SK-N-SH (cell line): ENCODE measurements around the gene PCGF2. TPM values are rescaled to one million over a fixed set of nuclear protein-coding genes. Genes with fewer than 3 reads are reported as not detected.

Experiments used
- CTCF ChIA-PET: fragments of 300-600, 350-600 bp; formaldehyde crosslinking; extraction: SDS; loops from one replicate; lab custom pipeline; 2021; lab: Yijun Ruan, JAX
- POLR2A ChIA-PET: fragments of 350-600 bp; sonication (Branson Sonifier 250); formaldehyde crosslinking; extraction: SDS; loops from one replicate; lab custom pipeline; 2020; ENCODE audit warnings: antibody characterized with exemption, inconsistent platforms; lab: Yijun Ruan, JAX
- DNase-seq: peaks from one replicate; pipeline ENCODE4 v3.0.0; 2012
- H2AFZ ChIP-seq: fragments of 200-600 bp; sonication (generic); 2 replicates; pipeline ENCODE4 v1.8.1; 2016; ENCODE audit warnings: antibody characterized with exemption, mild to moderate bottlenecking, low read depth
- H3F3A ChIP-seq: fragments of 200-600 bp; sonication (generic); replicated peaks from 2 replicates; pipeline ENCODE3; 2016; ENCODE audit warnings: antibody characterized with exemption, mild to moderate bottlenecking; ENCODE audit not compliant: insufficient read depth
- H3K27ac ChIP-seq, 2 experiments: fragments of 200-500 bp in 1 of 2; fragments of 200-600 bp in 1 of 2; sonication (Bioruptor generic) in 1 of 2; sonication (generic), shearing (Covaris generic) in 1 of 2; 2 replicates each; pipeline versions ENCODE4 v1.5.1 to v1.6.1; 2014 to 2016; ENCODE audit warnings: low read depth in 2 of 2, inconsistent platforms in 1 of 2, low read length in 1 of 2, mild to moderate bottlenecking in 1 of 2, mixed read lengths in 1 of 2
- H3K27me3 ChIP-seq: fragments of 200-600 bp; sonication (generic), shearing (Covaris generic); 2 replicates; pipeline ENCODE4 v1.6.1; 2016; ENCODE audit warnings: mixed run types; ENCODE audit not compliant: insufficient read depth
- H3K36me3 ChIP-seq, 2 experiments: fragments of 200-500 bp in 1 of 2; fragments of 200-600 bp in 1 of 2; sonication (Bioruptor generic) in 1 of 2; sonication (generic) in 1 of 2; replicated peaks in 1 of 2; 2 replicates each; pipeline versions ENCODE3 to v1.5.1; 2014 to 2016; ENCODE audit warnings: low read length in 1 of 2, mild to moderate bottlenecking in 1 of 2; ENCODE audit not compliant: insufficient read depth in 2 of 2, control insufficient read depth in 1 of 2
- H3K4me1 ChIP-seq, 2 experiments: fragments of 200-500 bp in 1 of 2; fragments of 200-600 bp in 1 of 2; sonication (Bioruptor generic) in 1 of 2; sonication (generic), shearing (Covaris generic) in 1 of 2; 2 replicates each; pipeline versions ENCODE4 v1.5.1 to v1.6.1; 2014 to 2016; ENCODE audit warnings: low read depth in 1 of 2, low read length in 1 of 2, mixed run types in 1 of 2; ENCODE audit not compliant: insufficient read depth in 2 of 2, control insufficient read depth in 1 of 2
- H3K4me2 ChIP-seq: fragments of 200-600 bp; sonication (generic), shearing (Covaris generic); 2 replicates; pipeline ENCODE4 v1.6.1; 2017; ENCODE audit warnings: mixed run types
- H3K4me3 ChIP-seq, 2 experiments: fragments of 200-500 bp in 1 of 2; fragments of 200-600 bp in 1 of 2; sonication (Bioruptor generic) in 1 of 2; sonication (generic), shearing (Covaris generic) in 1 of 2; 2 replicates each; pipeline versions ENCODE4 v1.5.1 to v1.8.1; 2014 to 2016; ENCODE audit warnings: low read depth in 2 of 2, inconsistent platforms in 1 of 2, low read length in 1 of 2, mild to moderate bottlenecking in 1 of 2, mixed read lengths in 1 of 2, moderate library complexity in 1 of 2
- H3K79me2 ChIP-seq: fragments of 200-600 bp; sonication (generic); 2 replicates; pipeline ENCODE4 v1.8.1; 2017; ENCODE audit warnings: mild to moderate bottlenecking; ENCODE audit not compliant: insufficient read depth
- H3K9ac ChIP-seq: fragments of 200-600 bp; sonication (generic); 2 replicates; pipeline ENCODE4 v1.6.1; 2017; ENCODE audit warnings: mixed run types
- H3K9me2 ChIP-seq: fragments of 200-600 bp; sonication (generic); 2 replicates; pipeline ENCODE4 v1.6.1; 2017; ENCODE audit warnings: mixed run types
- H3K9me3 ChIP-seq: fragments of 200-600 bp; sonication (generic); 2 replicates; pipeline ENCODE4 v1.6.1; 2017; ENCODE audit warnings: mixed run types, mild to moderate bottlenecking, moderate library complexity
- H4K20me1 ChIP-seq: fragments of 200-600 bp; sonication (generic); 2 replicates; pipeline ENCODE4 v1.6.1; 2017; ENCODE audit warnings: mild to moderate bottlenecking, mixed run types; ENCODE audit not compliant: insufficient read depth
- CHD2 ChIP-seq: fragments of 150-350 bp; IDR thresholded peaks from 2 replicates; pipeline ENCODE4 v1.6.1; 2018; ENCODE audit warnings: low read length; ENCODE audit not compliant: partially characterized antibody
- FOXJ3 ChIP-seq: sonication (generic); formaldehyde crosslinking; IDR thresholded peaks from 2 replicates; pipeline ENCODE4 v1.5.1; 2020; ENCODE audit warnings: mild to moderate bottlenecking, missing genetic modification reagents
- GABPA ChIP-seq: IDR thresholded peaks from 2 replicates; pipeline ENCODE4 v1.4.0; 2012; ENCODE audit warnings: low read depth, mild to moderate bottlenecking
- MAX ChIP-seq: IDR thresholded peaks from 2 replicates; pipeline ENCODE4 v1.4.0; 2012; ENCODE audit warnings: low read depth
- MXI1 ChIP-seq: IDR thresholded peaks from 2 replicates; pipeline ENCODE4 v1.6.1; 2012; ENCODE audit warnings: mild to moderate bottlenecking, low read depth, low read length, improper control_type of control experiment
- NRF1 ChIP-seq: IDR thresholded peaks from 2 replicates; pipeline ENCODE4 v1.6.1; 2012; ENCODE audit warnings: low read depth, mild to moderate bottlenecking, low read length
- POLR2AphosphoS5 ChIP-seq: IDR thresholded peaks from 2 replicates; pipeline ENCODE4 v1.6.1; 2012; ENCODE audit warnings: low read depth, low read length
- SIN3A ChIP-seq: IDR thresholded peaks from 2 replicates; pipeline ENCODE4 v1.6.1; 2012; ENCODE audit warnings: low read depth, mild to moderate bottlenecking, low read length, moderate library complexity, borderline replicate concordance
- SMC3 ChIP-seq: IDR thresholded peaks from 2 replicates; pipeline ENCODE4 v1.6.1; 2012; ENCODE audit warnings: low read depth, low read length, improper control_type of control experiment
- TAF1 ChIP-seq: IDR thresholded peaks from 2 replicates; pipeline ENCODE4 v1.6.1; 2012; ENCODE audit warnings: low read depth, mild to moderate bottlenecking, low read length, moderate library complexity, borderline replicate concordance
- USF1 ChIP-seq: IDR thresholded peaks from 2 replicates; pipeline ENCODE4 v1.4.0; 2012; ENCODE audit warnings: low read depth, borderline replicate concordance
- YY1 ChIP-seq: IDR thresholded peaks from 2 replicates; pipeline ENCODE4 v1.4.0; 2012; ENCODE audit warnings: low read depth, mild to moderate bottlenecking
- WGBS: methylation state at CpG from one replicate; pipeline ENCODE4 v1.1.6; 2017; ENCODE audit warnings: low lambda C conversion rate; 5-methylcytosine and 5-hydroxymethylcytosine counted together
- polyA plus RNA-seq, 3 experiments: library from polyadenylated mRNA; depleted of rRNA; stranded (reverse); fragments of >200 nt; gene quantifications; 2 replicates each; pipeline ENCODE4 v1.2.3, GENCODE V29; 2012
- TF ChIP-seq, protein P1 (sequence below): IDR thresholded peaks from 2 replicates; pipeline ENCODE4 v1.6.1; 2012; ENCODE audit warnings: mild to moderate bottlenecking, low read depth, low read length, moderate library complexity
- TF ChIP-seq, protein P2 (sequence below): fragments of 200-600 bp; sonication (generic); IDR thresholded peaks from 2 replicates; pipeline ENCODE4 v1.6.1; 2017; ENCODE audit warnings: antibody characterized with exemption, mild to moderate bottlenecking, moderate library complexity

Gene PCGF2
- polyA plus RNA-seq, 1 of the 3 experiments (the other 2 are of a cell fraction) = 39.8 TPM

DNA sequence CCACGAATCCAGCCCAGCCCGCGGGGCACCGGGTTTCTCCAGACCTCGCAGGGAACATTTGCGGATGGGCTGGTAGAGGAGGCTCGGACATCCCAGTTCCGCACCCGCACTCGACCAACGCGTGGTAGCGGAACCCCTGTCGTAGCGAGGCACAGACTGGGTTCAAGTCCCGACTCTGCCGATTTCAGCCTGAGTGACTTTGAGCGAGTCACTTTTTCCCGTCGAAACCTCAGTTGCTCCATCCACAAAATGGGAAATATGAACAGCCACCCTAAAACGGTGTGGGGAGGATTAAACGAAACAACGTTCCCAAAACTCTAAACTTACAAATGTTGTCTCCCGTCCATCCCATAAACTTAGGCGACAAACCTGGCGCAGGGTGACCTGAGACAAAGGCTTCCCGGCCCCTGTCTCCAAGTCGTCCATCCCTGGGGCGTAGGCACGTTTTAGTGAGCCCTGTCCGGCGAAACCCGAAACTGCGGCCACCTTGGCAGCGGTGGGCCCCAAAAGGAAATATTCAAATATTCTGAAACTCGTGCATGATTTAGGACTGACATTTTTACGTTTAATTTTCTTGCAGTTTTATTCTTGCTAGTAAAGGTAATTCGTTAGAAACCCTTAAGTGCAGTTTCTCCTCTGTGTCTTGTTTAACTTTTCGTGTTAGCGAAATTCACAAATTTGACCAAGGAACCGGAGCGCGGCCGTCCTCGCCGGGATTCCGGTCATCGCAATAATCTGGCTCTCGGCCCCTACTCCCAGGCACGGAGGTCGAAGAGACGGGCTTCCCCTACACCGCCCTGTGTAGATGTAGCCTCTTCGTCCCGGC, 45.0 kb downstream of the PCGF2 start:
- DNase-seq = no peak
- Histone ChIP-seq H3K27me3 (no peaks in the 10 kb centered on the region), H2AFZ (no peak overlapping the region; the same call in 1 of the 2 replicates), H3K9ac (peak overlapping the region; percentile 45; the same call in 1 of the 2 replicates), H3K36me3 (peaks cover 6 to 7% of the 10 kb centered on the region in 2 experiments), H3K27ac (peak overlapping the region in 1 of 2 experiments; percentile 96; a peak in 1 of 4 replicates), H4K20me1 (peaks cover 9% of the 10 kb centered on the region; the same call in 1 of the 2 replicates), H3K4me3 (peak overlapping the region; percentile 71 to 81), H3K4me2 (peak overlapping the region; percentile 97), H3K9me3 (no peaks in the 10 kb centered on the region), H3K9me2 (no peaks in the 10 kb centered on the region), H3F3A (peaks cover 30% of the 10 kb centered on the region), H3K79me2 (peaks cover 37% of the 10 kb centered on the region; the same call in 1 of the 2 replicates), H3K4me1 (peaks cover 10 to 43% of the 10 kb centered on the region in 2 experiments; a peak in 2 of 4 replicates)
- WGBS = 87% methylated on average over 55 of the region's 55 CpGs
- ChIA-PET CTCF (interaction anchor here (0.6 to 1.7 kb wide), 3 partner anchors 9 to 175 kb away, joined by 3 to 10 read pairs (median 4); no protein-coding TSS in a partner anchor), POLR2A (interaction anchor here (1.5 kb wide), 1 partner anchor 28 kb away, joined by 5 read pairs; the partner anchor contains the start of gene CISD3)
- no peak for TF ChIP-seq GABPA

DNA sequence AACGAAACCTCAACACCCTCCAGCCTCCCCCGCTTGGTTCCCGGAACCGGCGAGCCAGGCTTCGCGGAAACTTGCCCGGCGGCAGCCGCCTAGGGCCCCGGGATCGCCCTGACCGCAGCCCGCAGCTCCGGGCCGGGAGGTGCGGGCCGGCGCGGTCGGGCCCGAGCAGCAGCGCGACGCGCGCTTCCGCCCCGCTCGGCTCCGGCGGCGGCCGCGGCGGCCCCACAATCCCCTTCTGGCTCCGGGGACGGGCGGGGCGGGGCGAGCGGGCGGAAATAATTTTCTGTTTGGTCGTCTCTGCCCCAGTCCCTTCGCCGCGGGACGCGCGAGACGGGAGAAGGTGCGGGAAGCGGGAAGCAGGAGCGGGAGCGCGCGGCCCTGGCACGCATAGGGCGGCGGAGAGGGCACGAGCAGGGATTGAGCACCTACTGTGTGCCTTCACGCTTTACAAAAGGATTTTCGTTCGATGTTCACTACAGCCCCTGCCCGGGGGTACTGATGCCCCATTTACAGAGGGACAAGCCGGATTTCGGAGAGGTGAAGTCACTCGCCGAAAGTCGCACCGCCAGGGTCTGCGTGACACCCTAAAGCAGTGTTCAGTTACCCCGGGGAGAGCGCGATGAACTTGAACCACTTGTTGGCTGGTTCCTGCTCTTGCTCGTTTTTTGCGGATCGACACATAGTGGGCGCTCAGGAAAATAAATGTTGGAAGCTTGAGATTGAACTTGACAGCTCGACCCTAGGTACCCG, 45.8 kb downstream of the PCGF2 start:
- peaks cover 0 to under 1% of the 10 kb centered on the region in 2 experiments for H3K36me3 ChIP-seq
- H3K79me2 ChIP-seq = peaks cover 30% of the 10 kb centered on the region; the same call in 1 of the 2 replicates
- H4K20me1 ChIP-seq = peaks cover 8% of the 10 kb centered on the region; the same call in 1 of the 2 replicates
- H3K4me3 ChIP-seq = peak overlapping the region; percentile 71 to 81
- WGBS = 49% methylated on average over 17 of the region's 81 CpGs
- POLR2A ChIA-PET = interaction anchor here (0.6 to 1.5 kb wide), 2 partner anchors 29 to 223 kb away, joined by 3 to 5 read pairs; partner anchors contain the start of genes CISD3 and LASP1NB
- H3K9ac ChIP-seq = peak overlapping the region; percentile 75
- CTCF ChIA-PET = interaction anchor here (0.6 to 1.7 kb wide), 5 partner anchors 9 to 174 kb away, joined by 3 to 10 read pairs (median 4); no protein-coding TSS in a partner anchor
- H3K27me3 ChIP-seq = no peaks in the 10 kb centered on the region
- peak; percentile 94 for DNase-seq
- H3K9me2 ChIP-seq = no peaks in the 10 kb centered on the region
- H2AFZ ChIP-seq = peak overlapping the region; percentile 94
- no peaks in the 10 kb centered on the region for H3K9me3 ChIP-seq
- H3K27ac ChIP-seq = peak overlapping the region; percentile 71 to 86
- peaks cover 10 to 36% of the 10 kb centered on the region in 2 experiments; a peak in 2 of 4 replicates for H3K4me1 ChIP-seq
- H3K4me2 ChIP-seq = peak overlapping the region; percentile 81
- H3F3A ChIP-seq = peaks cover 30% of the 10 kb centered on the region
- TF ChIP-seq NRF1 = no peak
- TF ChIP-seq, protein P1, sequence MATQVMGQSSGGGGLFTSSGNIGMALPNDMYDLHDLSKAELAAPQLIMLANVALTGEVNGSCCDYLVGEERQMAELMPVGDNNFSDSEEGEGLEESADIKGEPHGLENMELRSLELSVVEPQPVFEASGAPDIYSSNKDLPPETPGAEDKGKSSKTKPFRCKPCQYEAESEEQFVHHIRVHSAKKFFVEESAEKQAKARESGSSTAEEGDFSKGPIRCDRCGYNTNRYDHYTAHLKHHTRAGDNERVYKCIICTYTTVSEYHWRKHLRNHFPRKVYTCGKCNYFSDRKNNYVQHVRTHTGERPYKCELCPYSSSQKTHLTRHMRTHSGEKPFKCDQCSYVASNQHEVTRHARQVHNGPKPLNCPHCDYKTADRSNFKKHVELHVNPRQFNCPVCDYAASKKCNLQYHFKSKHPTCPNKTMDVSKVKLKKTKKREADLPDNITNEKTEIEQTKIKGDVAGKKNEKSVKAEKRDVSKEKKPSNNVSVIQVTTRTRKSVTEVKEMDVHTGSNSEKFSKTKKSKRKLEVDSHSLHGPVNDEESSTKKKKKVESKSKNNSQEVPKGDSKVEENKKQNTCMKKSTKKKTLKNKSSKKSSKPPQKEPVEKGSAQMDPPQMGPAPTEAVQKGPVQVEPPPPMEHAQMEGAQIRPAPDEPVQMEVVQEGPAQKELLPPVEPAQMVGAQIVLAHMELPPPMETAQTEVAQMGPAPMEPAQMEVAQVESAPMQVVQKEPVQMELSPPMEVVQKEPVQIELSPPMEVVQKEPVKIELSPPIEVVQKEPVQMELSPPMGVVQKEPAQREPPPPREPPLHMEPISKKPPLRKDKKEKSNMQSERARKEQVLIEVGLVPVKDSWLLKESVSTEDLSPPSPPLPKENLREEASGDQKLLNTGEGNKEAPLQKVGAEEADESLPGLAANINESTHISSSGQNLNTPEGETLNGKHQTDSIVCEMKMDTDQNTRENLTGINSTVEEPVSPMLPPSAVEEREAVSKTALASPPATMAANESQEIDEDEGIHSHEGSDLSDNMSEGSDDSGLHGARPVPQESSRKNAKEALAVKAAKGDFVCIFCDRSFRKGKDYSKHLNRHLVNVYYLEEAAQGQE = no peak
- no peak; the same call in 1 of the 2 replicates for TF ChIP-seq MAX
- TF ChIP-seq SMC3 = no peak
- no peak for TF ChIP-seq MXI1
- no peak for TF ChIP-seq SIN3A
- no peak for TF ChIP-seq YY1
- TF ChIP-seq CHD2 = peak; percentile 97
- no peak for TF ChIP-seq USF1
- TF ChIP-seq TAF1 = 0 out of 2 replicates have a peak, but pooled peaks have one; percentile 35
- TF ChIP-seq POLR2AphosphoS5 = peak; percentile 73
- TF ChIP-seq, protein P2, sequence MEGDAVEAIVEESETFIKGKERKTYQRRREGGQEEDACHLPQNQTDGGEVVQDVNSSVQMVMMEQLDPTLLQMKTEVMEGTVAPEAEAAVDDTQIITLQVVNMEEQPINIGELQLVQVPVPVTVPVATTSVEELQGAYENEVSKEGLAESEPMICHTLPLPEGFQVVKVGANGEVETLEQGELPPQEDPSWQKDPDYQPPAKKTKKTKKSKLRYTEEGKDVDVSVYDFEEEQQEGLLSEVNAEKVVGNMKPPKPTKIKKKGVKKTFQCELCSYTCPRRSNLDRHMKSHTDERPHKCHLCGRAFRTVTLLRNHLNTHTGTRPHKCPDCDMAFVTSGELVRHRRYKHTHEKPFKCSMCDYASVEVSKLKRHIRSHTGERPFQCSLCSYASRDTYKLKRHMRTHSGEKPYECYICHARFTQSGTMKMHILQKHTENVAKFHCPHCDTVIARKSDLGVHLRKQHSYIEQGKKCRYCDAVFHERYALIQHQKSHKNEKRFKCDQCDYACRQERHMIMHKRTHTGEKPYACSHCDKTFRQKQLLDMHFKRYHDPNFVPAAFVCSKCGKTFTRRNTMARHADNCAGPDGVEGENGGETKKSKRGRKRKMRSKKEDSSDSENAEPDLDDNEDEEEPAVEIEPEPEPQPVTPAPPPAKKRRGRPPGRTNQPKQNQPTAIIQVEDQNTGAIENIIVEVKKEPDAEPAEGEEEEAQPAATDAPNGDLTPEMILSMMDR = no peak
- no peak for TF ChIP-seq FOXJ3 (CRISPR knock-in tag)
